Inferior parietal cortex (tissue), 1 donor: Measurements from ENCODE around the gene OR10P1.

Source experiments
- DNase-seq: peaks from one replicate; pipeline ENCODE4 v3.0.0-alpha.2; 2016; ENCODE audit errors: extremely low spot score

The OR10P1 gene

DNA sequence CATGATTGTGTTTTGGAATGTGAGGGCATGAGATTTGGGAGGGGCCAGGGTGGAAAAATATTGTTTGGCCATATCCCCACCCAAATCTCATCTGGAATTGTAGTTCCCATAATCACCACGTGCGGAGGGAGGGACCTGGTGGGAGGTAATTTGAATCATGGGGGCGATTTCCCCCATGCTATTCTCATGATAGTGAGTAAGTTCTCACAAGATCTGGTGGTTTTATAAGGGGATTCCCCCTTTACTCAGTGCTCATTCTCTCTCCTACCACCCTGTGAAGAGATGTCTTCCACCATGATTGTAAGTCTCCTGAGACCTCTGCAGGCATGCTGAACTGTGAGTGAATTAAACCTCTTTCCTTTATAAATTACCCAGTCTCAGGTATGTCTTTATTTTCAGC lies 15.7 kb downstream of the OR10P1 start:
- DNase-seq, result no peak

DNA sequence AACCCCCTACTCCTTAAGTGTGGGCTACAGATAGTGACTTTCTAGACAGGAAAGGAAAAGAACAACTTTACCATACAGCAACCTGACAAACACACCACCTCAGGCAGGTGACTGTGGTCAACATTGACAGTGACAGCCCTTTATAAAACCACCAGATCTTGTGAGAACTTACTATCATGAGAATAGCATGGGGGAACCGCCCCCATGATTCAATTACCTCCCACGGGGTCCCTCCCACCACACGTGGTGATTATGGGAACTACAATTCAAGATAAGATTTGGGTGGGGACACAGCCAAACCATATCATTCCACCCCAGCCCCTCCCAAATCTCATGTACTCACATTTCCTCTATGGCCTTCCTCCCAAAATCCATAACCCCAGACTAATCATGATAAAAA lies 16.3 kb downstream of the OR10P1 start:
- DNase-seq, result no peak

DNA sequence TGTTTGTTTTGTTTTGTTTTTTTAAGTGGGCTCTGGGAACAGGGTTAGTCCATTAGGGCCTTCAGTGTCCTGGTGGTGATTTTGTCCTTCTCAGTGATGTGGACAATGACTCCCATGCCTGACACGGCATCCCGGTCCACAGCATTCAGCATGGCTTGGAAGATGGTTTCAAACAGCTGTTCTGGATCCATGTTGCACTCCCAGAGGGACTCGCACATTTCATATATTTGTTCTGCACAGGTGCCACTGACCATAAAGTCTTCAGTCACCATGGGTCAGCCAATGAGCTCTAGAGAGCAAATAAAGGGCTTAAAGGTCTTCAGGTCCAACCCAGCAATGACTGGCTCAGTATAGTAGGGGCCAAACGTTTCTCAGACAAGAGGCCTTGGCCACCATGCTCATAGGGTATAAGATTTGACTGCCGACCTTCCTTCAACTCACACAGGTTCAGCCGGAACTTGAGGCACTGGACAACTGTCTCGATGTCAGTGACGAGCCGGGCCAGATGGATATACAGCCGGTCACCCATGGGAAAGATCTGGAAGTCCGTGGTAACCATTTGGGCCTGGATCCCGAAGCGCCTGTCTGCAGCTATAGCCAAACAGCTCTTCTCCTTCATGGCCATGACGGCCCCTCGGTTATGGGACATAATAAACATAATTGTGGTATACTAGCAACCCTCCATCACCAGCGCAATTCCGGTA lies 18.0 kb downstream of the OR10P1 start:
- no peak for DNase-seq

DNA sequence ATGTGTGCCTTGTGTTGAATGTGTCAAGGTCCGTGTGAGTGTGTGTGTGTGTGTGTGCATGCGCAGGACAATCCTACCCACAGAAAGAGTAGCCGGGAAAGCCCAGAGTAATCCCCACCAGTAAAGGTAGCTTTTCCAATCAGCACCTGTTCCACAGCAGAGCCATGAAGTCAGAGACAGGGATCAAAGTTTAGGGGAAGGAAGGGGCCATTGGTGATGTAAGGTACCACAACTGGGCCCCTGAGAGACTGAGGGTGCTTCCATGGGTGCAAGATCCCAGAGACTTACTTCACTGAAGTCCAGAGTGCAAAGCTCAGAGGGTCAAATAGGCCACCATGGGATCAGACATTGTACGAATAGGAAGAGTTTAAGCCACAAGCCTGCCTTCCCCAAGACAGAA lies 20.5 kb downstream of the OR10P1 start:
- DNase-seq, result no peak

DNA sequence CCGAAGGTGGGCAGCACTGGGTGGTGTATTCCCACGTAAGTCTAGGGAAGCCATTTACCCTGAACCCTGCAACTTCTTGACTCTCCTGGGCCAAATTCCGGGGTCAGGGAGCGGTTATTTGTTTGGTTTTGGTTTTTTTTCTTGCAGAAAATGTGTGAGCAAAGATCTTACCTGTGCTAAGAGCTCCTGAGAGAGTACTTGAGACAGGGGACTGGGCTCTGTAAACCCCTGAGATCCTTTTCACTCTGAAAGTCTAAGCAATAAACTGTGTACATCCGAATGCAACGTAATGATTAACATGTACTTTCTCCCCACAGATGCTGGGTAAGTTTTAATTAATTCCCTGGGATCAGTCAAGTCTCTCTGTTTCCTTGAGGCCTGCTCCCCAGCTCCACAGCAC lies 21.5 kb downstream of the OR10P1 start:
- no peak for DNase-seq

DNA sequence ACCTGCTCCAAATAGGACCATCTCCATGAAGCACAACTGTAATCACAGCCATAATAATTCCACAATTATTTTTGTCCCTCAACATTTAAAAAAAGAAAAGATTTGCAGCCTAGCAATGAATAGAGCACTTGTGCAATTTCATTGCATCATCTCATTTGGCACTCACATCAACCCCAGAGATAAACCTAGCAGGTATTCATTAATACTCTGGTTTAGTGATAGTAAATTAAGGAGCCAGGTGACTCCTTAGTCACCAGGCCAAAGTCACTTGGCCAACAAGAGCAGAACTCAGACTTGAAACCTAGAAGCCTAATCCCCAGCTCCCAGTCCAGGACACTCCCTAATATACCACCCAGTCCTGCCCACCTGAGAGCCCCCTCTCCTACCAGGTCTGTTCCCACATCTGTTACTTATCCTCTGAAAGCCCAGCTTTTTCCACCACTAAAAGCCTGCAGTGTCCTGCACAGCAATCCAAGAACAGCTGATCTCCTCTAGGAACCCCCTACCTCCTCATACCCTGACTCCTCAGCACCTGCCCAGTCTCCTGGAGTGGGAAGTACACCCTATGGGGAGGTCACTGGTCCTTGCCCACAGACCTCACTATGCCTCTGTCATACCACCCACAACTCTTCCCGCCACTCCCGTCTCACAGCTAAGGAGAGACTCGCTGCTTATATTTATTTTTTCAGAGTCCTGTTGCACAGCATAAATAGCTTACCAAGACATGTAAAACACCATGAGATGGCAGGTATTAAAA lies 22.1 kb downstream of the OR10P1 start:
- DNase-seq, result no peak

DNA sequence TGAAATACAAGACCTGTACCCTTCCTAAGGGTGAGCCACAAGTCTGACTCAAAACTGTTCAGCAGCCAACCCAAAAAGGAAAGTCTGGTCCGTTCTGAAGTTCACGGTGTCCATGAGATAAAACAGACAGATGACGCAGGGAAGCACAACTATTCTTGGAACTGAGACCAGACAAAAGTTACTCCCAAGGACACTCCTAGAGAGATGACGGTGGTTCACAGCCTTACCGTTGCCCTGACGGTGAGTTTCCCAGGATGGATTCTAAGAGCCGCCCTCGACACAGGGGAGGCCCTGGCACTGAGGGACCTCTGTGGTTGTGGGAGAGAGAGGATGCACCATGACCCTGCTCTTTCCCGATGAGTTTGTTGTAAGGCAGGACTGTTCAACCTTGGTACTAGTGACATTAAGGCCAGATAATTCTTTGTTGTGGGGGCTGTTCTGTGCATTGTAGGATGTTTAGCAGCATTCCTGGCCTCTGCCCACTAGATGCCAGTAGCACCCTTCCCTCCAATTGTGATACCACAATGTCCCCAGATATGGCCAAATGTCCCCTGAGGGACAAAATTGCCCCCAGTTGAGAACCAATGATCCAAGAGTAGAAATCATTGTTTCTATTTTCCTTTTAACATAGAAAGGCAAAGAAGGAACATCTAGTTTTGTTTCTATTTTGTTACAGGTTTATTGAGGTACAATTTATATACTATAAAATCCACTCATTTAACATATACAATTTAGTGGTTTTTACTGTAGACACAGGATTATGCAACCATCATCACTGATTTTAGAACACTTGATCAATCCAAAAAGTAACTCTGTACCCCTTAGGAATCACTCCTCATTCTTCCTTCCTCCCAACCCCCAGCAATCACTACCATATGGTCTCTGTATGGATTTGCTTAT lies 23.0 kb downstream of the OR10P1 start:
- no peak for DNase-seq

DNA sequence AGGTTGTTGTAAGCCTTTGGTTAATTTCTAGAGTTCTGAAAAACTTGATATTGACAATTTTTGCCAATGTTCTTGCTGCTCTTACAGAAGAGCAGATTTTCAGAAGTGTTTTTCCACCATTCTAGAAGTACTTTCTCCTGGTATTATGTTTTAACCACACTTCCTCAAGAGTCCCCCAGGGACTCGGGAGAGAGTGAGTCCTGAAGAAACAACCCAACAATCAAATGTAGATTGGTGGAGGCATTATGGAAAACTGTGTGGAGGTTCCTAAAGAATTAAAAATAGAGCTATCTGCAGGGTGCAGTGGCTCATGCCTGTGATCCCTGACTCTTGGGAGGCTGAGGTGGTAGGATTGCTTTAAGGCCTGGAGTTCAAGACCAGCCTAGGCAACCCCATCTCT lies 26.7 kb downstream of the OR10P1 start:
- DNase-seq, result no peak

DNA sequence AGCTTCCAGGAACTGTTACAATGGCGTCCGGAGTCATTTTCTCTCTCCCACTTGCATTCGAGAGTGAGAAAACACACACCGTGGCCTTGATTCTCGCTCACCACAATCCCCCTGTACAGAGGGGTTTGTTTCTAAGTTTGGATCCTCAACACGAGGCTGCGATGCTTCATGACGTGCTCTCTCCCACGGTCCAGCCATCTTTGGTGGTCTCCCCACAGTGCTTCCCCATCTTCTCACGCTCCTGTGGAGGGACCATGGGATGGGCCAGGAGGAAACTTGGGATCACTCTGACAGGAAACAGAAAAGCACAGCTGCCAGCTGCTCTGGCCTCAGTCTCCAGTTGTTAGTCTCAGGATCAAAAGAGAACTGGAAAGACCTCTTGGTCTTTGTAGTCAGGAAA lies 28.1 kb downstream of the OR10P1 start:
- DNase-seq, result no peak

DNA sequence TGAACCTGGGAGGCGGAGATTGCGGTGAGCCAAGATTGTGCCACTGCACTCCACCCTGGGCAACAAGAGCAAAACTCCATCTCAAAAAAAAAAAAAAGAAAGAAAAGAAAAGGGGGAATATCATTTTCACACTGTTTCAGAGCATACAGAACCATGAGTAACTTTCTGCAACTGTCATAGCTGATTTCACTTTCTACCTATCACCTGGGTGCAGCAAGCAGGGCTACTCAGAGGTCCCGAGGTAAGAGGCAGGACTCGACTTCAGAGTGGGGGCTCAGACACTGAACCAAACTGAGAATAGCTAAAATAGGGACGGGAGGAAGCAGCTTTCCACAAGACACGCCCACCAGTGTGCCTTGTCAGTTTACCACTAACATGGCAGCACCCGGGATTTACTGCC lies 29.8 kb downstream of the OR10P1 start:
- DNase-seq, result no peak

DNA sequence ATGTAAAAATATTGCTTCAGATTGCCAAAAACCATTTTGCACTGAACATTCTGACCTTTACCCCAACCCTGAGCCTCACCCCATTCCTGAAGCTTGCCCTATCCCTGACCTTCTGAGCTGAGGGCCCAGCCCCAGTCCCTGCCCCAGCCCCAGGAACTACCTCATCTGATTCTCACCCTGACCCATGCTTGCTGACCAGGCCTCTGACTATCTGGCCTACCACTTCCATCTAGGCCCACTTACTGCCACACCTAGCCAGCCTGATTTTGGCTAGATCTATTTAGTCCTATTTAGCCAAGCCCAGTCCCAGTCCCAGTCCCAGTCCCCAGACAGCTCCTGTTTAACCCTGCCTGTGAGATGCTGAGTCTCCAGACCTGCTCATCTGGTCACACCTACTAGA lies 33.6 kb downstream of the OR10P1 start:
- no peak for DNase-seq

DNA sequence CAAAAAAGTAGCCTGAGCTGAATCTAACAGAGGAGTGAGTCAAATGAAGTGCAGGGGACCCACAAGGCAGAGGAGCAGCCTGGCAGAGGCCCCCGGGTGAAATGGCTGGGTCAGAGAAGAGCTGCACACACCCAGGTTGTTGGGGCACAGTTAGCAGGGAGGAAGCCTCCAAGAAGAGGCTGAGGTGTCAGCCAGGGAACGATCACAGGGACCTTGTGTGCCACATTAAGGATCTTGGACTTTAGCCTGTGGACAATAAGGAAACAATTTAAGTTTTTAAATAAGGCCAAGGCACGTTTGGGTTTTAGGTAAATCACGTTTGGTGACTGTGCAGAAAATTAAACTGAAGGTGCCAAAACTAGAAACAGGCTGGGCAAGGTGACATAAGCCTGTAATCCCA lies 35.1 kb downstream of the OR10P1 start:
- no peak for DNase-seq

DNA sequence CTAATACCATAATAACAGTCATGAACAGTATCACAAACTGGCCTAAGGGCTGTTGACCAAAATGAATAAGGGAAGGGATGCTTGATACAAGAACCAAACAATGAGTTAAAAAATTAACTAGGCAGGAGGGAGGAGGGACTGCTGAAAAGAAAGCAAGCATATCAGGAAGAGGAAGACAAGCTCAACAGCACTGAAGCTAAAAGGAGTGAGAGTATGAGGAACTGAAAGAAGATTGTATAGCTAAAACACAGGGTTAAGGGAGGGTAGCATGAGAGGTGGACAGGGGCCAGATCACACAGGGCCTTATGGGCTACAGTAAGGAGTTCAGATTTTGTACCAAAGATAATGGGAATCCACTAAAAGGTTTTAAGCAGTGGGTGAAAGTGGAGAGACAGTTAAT lies 36.9 kb downstream of the OR10P1 start:
- no peak for DNase-seq

DNA sequence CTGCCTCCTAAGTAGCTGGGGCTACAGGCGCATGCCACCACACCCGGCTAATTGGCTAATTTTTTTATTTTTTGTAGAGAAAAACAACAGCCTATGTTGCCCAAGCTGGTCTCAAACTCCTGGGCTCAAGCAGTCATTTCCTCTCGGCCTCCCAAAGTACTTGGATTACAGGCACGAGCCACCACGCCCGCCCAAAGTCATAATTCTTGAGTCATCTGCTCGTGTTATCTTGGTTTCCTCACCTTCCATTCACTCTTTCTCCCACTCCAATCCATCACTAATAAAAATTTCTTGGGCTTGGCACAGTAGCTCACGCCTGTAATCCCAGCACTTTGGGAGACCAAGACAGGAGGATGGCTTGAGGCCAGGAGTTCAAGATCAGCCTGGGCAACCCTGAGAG lies 39.0 kb downstream of the OR10P1 start:
- DNase-seq, result no peak

DNA sequence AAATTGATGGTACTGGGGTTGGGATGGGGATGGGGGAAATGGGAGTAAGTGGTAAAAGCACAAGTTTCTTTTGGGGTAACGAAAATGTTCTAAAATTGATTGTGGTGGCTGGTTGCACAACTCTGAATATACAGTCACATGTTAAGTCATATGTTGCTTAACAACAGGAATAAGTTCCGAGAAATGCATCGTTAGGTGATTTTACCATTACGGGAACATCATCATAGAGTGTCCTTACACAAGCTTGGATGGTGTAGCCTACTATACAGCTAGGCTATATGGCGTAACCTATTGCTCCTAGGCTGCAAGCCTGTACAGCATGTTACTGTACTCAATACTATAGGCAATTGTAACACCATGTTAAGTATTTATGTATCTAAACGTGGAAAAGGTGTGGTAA lies 40.0 kb downstream of the OR10P1 start:
- no peak for DNase-seq

DNA sequence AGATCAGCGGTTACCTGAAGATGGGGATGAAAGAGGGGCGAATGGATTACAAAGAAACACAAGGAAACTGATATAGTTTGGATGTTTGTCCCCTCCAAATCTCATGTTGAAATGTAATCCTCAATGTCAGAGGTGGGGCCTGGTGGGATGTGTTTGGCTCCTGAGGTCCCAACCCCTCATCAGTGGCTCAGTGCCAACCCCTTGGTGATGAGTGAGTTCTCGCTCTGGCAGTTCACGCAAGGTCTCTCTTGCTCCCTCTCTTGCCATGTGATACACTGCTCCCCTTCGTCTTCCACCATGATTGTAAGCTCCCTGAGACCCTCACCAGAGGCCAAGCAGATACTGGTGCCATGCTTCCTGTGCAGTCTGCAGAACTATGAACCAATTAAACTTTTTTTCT lies 43.0 kb downstream of the OR10P1 start:
- DNase-seq, result no peak

DNA sequence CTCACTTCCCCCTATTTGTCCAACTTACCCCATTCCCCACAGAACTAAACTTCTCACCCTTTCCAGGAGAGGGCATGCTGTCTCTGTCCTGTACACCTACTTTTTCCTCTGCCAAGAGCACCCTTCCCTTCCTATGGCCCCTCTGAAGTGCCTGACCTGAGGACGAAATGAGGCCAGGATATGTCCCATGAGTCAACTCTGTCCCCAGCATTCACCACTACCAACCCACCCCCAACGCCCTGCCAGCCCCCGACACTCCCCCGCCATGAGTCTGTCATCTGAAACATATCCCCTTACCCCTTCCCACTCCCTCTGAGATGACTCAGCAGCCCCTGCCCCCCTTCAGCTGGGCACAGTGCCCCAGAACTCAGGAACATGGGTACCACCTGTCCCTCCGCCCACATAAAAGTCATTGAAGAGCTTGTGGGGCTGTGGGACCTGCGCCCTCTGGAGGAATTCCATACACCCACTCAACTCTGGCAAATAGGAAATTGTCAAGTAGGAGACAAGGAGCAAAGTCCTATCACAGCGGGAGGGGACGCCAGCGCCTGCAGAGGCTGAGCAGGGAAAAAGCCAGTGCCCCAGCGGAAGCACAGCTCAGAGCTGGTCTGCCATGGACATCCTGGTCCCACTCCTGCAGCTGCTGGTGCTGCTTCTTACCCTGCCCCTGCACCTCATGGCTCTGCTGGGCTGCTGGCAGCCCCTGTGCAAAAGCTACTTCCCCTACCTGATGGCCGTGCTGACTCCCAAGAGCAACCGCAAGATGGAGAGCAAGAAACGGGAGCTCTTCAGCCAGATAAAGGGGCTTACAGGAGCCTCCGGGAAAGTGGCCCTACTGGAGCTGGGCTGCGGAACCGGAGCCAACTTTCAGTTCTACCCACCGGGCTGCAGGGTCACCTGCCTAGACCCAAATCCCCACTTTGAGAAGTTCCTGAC lies 44.7 kb downstream of the OR10P1 start:
- DNase-seq, result no peak

DNA sequence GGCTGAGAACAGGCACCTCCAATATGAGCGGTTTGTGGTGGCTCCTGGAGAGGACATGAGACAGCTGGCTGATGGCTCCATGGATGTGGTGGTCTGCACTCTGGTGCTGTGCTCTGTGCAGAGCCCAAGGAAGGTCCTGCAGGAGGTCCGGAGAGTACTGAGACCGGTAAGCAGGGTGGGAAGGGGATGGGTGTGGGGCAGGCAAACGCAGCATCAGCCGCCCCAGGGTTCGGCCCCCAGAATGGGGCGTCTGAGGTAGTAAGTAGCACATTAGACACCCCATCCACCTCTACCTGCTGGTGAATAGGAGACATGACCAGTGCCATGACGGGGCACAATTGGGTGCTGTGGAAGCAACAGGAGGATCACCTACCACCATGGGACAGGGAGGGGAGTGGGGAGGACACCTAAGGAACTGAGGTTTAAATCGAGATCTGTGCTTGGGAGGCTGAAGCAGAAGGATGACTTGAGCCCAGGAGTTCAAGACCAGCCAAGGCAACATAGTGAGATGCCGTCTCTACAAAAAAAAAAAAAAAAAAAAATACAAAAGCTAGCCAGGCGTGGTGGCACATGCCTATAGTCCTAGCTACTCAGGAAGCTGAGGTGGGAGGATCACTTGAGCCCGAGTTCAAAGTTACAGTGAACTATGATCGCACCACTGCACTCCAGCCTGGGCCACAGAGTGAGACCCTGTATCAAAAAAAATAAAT lies 45.5 kb downstream of the OR10P1 start:
- no peak for DNase-seq

DNA sequence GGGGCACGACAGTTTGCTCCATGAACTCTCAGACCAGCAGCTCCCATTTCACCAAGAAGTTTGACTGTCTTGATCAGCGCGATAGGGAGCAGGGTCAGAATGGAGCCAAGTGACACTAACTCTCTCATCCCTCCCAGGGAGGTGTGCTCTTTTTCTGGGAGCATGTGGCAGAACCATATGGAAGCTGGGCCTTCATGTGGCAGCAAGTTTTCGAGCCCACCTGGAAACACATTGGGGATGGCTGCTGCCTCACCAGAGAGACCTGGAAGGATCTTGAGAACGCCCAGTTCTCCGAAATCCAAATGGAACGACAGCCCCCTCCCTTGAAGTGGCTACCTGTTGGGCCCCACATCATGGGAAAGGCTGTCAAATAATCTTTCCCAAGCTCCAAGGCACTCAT lies 47.0 kb downstream of the OR10P1 start:
- no peak for DNase-seq

DNA sequence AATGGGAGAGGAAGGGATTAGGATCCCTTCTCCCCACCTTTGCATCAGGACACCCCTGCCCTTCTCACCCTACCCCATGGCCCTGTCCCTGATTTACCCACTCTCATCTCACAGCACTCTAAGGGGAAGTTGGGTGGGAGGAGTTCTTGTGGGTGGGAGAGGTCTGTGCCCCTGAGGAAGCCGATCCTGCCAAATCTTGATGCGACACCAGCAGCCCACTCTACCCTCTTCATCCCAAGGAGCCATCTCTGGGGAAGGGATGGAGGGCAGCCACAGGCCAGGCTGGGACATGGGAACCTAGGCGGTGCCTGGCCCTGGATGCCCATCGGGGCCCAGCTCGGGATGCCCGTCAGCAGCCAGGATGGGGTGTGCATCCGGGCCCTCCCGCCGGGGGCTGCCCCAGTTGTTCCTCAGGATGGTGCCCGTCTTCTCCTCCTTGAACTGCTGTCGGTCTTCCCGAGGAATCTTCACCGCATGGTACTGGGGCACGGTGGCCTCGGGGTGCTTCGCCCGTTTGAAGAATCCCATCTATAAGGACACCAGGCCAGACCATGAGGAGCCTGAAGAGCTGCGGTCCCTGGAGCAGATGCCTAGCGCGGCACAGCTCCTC lies 48.2 kb downstream of the OR10P1 start:
- DNase-seq, result no peak
